HG02870 (cell line): Measurements from ENCODE around the gene RAD51B.
"Not testable (repeated sequence)": the region's sequence is repeated elsewhere in the genome, so short reads cannot be mapped to it uniquely, and the experiment has no call there.

Experiments used
- ATAC-seq: cut with Tn5 transposase; IDR thresholded peaks from one replicate; pipeline ENCODE4 v1.9.1; 2021; ENCODE audit warnings: mild to moderate bottlenecking, moderate library complexity; ENCODE audit not compliant: unreplicated experiment

The RAD51B gene

GRCh38 chr14:67977434-67978034, 158.0 kb downstream of the RAD51B start:
- no peak for ATAC-seq

GRCh38 chr14:67978749-67979148, 159.2 kb downstream of the RAD51B start:
- ATAC-seq = no peak

- ATAC-seq = no peak
These were observed 163.4 kb downstream of the RAD51B start for GRCh38 chr14:67982711-67983608.

GRCh38 chr14:67984274-67984673, 164.7 kb downstream of the RAD51B start:
- no peak for ATAC-seq

GRCh38 chr14:67986131-67986841, 166.7 kb downstream of the RAD51B start:
- no peak for ATAC-seq

GRCh38 chr14:67987606-67988005, 168.0 kb downstream of the RAD51B start:
- ATAC-seq = no peak

- ATAC-seq = not testable (repeated sequence)
These were observed 168.6 kb downstream of the RAD51B start for GRCh38 chr14:67988210-67988609.

- ATAC-seq = no peak
These were observed 171.0 kb downstream of the RAD51B start for GRCh38 chr14:67990576-67990975.

GRCh38 chr14:67994531-67994930, 175.0 kb downstream of the RAD51B start:
- ATAC-seq = no peak

- ATAC-seq = no peak
These were observed 176.7 kb downstream of the RAD51B start for GRCh38 chr14:67996235-67996634.

GRCh38 chr14:67998834-67999233, 179.3 kb downstream of the RAD51B start:
- ATAC-seq = no peak

- ATAC-seq = no peak
These were observed 179.7 kb downstream of the RAD51B start for GRCh38 chr14:67999290-67999689.

- no peak for ATAC-seq
These were observed 180.3 kb downstream of the RAD51B start for GRCh38 chr14:67999705-68000384.

- no peak for ATAC-seq
These were observed 180.9 kb downstream of the RAD51B start for GRCh38 chr14:68000511-68000910.

- no peak for ATAC-seq
These were observed 188.9 kb downstream of the RAD51B start for GRCh38 chr14:68008491-68008890.

- ATAC-seq = no peak
These were observed 191.9 kb downstream of the RAD51B start for GRCh38 chr14:68011406-68012028.

GRCh38 chr14:68012871-68013270, 193.3 kb downstream of the RAD51B start:
- ATAC-seq = no peak

GRCh38 chr14:68013326-68013725, 193.7 kb downstream of the RAD51B start:
- ATAC-seq = no peak

- no peak for ATAC-seq
These were observed 195.2 kb downstream of the RAD51B start for GRCh38 chr14:68014771-68015170.

GRCh38 chr14:68015356-68016254, 196.0 kb downstream of the RAD51B start:
- ATAC-seq = no peak
